ENCODE measurements around the gene B3GLCT.
"Not testable (repeated sequence)": the region's sequence is repeated elsewhere in the genome, so short reads cannot be mapped to it uniquely, and the experiment has no call there.

Gene B3GLCT

GRCh38 chr13:31278869-31279268 is 79.1 kb downstream of the B3GLCT start:
- no peak for DNase-seq

- DNase-seq: no peak
These were observed 83.1 kb downstream of the B3GLCT start for GRCh38 chr13:31282741-31283455.

GRCh38 chr13:31286930-31287329 is 87.2 kb downstream of the B3GLCT start:
- no peak for DNase-seq

GRCh38 chr13:31301119-31301518 is 101.3 kb downstream of the B3GLCT start:
- DNase-seq: no peak

GRCh38 chr13:31310356-31310755 is 110.6 kb downstream of the B3GLCT start:
- DNase-seq: no peak

- no peak for DNase-seq
These were observed 111.0 kb downstream of the B3GLCT start for GRCh38 chr13:31310786-31311185.

- no peak for DNase-seq
These were observed 112.1 kb downstream of the B3GLCT start for GRCh38 chr13:31311921-31312320.

GRCh38 chr13:31314961-31315360 is 115.2 kb downstream of the B3GLCT start:
- DNase-seq: no peak

- no peak for DNase-seq
These were observed 121.2 kb downstream of the B3GLCT start for GRCh38 chr13:31320946-31321345.

GRCh38 chr13:31321457-31321856 is 121.7 kb downstream of the B3GLCT start:
- no peak for DNase-seq

- no peak for DNase-seq
These were observed 122.3 kb downstream of the B3GLCT start for GRCh38 chr13:31322026-31322425.

- no peak for DNase-seq
These were observed 123.1 kb downstream of the B3GLCT start for GRCh38 chr13:31322702-31323405.

GRCh38 chr13:31327182-31327860 is 127.5 kb downstream of the B3GLCT start:
- no peak for DNase-seq

GRCh38 chr13:31328549-31329235 is 128.9 kb downstream of the B3GLCT start:
- no peak for DNase-seq

GRCh38 chr13:31330236-31330635 is 130.5 kb downstream of the B3GLCT start:
- DNase-seq: no peak

- DNase-seq: no peak
These were observed 131.3 kb downstream of the B3GLCT start for GRCh38 chr13:31331068-31331467.

GRCh38 chr13:31334547-31334946 is 134.8 kb downstream of the B3GLCT start:
- DNase-seq: no peak

- DNase-seq: no peak
These were observed 135.3 kb downstream of the B3GLCT start for GRCh38 chr13:31334994-31335557.

- DNase-seq: not testable (repeated sequence)
These were observed 139.8 kb downstream of the B3GLCT start for GRCh38 chr13:31339616-31340015.

- DNase-seq: not testable (repeated sequence)
These were observed 141.1 kb downstream of the B3GLCT start for GRCh38 chr13:31340848-31341247.

GRCh38 chr13:31346891-31347290 is 147.1 kb downstream of the B3GLCT start:
- DNase-seq: no peak

- no peak for DNase-seq
These were observed 149.4 kb downstream of the B3GLCT start for GRCh38 chr13:31349156-31349555.

Measured in hypothalamus (tissue), 51 donors.